CD4-positive, alpha-beta T cell treated with Interleukin-6 for 4 hours (primary cell): Measurements from ENCODE around the gene TMA7B.

Experiments used
- DNase-seq: peaks from one replicate; pipeline ENCODE4 v3.0.0-alpha.2; 2020; ENCODE audit warnings: mixed read lengths

TMA7B gene

DNA sequence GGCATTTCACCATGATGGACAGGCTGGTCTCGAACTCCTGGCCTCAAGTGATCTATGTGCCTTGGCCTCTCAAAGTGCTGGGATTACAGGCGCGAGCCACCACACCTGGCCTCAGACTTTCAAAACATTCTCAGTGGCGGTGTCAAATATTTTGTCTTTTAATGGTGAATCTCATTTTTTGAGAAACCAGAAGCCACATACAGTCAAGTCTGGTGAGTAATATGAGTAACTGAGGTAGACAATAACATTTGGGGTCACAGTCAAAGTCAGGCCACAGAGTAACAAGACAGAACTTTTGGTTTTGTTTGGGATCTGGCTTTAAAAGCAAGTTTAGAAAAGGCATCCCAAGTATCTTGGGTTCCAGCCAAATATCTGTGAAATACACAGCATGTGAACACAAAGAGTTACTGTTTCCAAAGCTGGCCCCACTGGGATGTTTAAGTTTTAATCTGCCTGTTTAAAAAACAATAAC lies 5.6 kb upstream of the TMA7B start:
- peak; percentile 37 for DNase-seq

DNA sequence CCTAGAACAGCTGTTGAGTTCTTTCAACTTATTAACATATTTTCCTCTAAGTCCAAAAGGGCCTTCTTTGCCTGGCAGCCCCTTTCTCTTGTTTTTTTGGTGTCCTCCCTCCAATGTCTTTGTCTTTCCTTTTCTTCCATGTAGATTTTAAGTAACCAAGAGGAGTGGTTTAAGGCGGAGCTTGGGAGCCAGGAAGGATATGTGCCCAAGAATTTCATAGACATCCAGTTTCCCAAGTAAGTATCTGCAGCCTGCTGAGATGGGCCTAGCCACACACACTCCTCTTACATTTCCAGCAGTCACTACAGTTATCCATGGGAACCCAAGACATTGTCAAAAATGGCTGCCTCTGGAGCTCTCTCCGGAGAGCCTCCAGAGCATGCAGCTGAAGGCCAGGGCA lies 4.5 kb upstream of the TMA7B start:
- DNase-seq: no peak

DNA sequence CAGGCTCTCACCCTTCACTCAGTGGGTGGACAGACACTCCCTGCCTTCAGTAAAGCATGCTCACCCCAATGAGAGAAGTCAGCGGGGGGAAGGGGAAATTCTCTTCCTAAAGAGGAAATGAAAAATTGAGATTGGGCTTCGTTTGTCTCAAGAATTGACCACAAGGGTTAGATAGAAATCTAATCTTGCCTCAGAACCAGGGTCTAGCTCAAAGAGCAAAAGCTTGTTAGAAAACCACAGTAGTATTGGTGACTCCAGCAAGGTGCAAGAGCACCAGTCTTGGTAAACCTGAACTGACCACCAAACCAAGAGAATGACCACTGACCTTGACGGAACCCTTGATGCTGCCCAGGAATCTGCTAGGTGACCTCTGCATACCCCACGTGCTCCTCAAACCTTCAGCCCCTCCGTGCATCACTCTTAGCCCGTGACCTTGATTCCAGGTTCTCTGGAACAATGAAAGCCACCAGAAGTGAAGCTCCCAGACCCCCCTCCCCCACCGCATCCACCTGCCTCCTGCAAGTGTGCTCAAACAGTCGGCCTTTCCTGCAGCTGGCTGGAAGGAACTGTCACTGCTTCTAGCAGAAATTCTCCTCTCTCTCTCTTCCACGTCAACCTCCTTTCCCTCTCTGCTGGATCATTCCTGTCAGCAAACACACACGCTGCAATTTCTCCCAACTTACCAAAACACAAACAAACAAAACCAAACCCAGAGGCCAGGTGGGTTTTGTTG lies 3.1 kb upstream of the TMA7B start:
- no peak for DNase-seq

DNA sequence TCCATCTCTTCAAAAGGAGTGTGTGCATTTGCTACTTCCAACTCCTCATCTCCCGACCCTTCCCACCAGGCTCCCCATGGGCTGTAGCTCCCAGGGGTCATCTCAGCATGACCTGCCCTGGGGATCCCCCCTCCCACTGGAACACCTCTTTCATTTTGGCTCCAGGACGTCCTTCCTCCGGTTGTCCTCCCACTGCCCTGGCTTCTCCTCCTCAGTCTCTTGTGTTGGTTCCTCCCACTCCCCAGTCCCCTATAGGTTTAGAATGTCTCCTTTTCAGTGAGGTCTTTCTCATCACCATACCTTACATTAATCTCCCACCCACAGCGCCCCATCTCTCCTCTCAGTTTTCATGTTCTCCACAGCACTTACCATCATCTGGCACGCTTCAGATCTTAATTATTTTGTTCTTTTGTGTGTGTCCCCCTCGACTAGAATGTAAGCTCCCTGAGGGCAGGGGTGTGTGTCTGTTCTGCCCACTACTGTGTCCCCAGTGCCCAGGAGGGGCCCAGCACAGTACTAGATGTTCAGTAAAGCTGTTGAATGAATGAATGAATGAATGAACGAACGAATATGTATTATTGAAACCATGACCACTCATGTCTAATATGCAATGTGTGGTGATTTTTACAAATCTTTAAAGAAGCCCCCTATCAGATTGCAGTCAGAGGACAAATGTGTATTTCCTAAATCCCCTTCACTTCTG lies 2.0 kb upstream of the TMA7B start:
- no peak for DNase-seq

DNA sequence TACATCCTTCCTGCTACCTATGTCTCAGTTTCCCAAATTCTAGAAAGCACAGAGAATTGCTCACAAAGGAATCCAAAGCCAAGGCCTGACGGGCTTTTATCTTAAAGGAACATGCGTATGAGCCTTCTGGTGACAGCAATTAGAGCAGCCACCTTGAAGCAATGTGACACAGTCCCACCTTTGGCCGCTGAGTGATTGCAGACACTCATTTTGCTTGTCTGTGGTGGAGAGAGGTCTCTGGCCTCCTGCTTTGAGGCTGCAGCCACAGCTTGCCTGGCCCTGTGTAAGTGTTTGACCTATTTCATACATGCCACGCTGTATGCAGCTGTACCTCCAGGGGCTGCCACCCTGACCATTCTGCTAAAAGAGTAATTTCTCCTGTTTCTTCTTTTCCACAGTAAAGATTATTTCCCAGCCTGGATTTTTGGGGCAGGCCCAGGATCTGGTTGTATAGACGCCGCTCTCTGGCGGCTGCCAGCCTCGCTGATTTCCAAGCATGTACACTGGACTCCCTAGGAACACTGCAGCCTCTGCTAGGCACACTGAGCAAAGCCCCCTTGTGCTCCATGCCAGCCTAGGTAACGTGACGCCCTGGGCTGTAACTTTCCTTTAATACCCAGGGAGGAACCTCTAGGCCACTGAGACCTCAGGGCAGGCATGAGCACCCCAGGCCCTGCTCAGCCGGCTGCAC lies 1.1 kb upstream of the TMA7B start:
- DNase-seq: no peak

DNA sequence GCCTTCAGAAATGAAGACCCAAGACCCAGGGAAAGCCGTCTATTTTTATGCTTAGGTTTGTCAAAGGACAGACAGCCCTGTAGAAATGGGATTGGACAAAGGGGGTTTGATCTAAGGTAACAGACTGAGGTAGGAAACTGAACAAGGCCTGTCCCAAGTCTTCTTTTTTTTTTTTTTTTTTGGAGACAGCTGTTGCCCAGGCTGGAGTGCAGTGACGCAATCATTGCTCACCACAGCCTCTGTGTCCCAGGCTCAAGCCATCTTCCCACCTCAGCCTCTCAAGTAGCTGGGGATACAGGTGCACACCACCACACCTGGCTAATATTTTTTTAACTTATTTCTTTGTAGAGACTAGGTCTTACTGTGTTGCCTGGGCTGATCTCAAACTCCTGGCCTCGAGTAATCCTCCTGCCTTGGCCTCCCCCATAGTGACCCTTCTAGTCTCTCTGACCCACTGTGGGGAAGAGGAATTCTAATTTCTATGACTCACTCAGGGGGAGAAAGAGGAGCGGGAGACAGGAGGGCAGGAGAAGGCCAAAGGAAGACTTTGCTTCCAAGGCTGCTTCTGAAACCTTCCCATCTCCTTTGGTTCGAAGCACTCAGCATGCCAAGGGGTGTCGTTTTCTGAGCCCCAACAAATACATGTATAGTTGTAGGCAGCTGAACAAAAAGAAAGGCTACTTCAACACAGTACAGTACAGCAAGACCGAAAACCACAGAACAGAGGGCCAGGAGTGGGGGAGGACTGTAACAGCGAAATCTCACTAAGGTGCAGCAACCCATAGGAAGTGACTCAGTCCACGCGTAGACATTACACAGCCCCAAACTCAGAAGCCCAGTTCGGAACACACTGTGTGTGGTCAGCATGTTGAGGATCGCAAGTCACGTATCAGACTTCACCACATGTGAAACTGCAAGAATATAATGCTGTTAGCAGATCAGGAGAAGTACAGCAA lies 872 bp downstream of the TMA7B start:
- DNase-seq: peak; percentile 71

DNA sequence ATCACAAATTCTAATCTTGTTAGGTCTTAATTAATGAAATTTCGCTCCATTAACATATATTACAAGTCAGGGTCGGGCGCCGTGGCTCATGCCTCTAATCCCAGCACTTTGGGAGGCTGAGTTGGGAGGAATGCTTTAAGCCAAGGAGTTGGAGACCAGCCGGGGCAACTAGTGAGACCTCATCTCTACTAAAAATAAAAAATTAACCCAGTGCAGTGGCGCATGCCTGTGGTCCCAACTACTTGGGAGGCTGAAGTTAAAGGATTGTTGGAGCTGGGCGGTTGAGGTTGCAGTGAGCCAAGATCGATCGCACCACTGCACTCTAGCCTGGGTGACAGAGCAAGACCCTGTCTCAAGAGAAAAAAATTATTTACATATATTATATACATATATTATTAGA lies 1.9 kb downstream of the TMA7B start:
- DNase-seq: no peak

DNA sequence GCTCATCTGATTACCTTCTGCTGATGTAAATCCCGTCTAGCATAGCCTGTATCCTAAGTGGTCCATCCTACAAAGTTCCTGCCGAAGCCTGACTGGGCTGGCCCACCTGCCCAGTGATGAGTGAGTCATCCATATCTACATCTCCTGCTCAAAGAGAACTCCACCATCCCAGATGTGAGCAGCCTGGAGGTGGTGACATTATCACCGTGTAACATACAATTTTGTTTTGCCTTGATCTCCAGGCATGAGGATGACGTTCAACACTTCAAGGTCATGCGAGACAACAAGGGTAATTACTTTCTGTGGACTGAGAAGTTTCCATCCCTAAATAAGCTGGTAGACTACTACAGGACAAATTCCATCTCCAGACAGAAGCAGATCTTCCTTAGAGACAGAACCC lies 5.6 kb downstream of the TMA7B start:
- no peak for DNase-seq

DNA sequence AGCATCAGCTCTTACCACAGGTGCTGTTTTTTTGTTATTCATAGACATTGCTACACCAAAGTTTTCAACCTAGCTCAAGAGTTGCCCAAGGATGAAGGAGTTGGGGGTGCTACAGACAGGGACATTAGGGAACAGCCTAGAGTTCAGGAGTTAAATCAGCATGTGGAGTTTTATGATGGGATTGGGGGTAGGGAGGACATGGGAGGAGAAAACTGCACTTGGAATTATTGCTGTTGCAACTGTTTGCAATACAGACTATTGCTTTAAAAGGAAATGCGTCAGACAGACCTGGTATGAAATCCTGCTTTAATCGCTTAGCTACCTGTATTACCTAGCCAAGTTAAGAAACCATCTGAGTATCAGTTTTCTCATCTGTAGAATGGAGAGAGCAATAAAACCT lies 6.3 kb downstream of the TMA7B start:
- DNase-seq: no peak

DNA sequence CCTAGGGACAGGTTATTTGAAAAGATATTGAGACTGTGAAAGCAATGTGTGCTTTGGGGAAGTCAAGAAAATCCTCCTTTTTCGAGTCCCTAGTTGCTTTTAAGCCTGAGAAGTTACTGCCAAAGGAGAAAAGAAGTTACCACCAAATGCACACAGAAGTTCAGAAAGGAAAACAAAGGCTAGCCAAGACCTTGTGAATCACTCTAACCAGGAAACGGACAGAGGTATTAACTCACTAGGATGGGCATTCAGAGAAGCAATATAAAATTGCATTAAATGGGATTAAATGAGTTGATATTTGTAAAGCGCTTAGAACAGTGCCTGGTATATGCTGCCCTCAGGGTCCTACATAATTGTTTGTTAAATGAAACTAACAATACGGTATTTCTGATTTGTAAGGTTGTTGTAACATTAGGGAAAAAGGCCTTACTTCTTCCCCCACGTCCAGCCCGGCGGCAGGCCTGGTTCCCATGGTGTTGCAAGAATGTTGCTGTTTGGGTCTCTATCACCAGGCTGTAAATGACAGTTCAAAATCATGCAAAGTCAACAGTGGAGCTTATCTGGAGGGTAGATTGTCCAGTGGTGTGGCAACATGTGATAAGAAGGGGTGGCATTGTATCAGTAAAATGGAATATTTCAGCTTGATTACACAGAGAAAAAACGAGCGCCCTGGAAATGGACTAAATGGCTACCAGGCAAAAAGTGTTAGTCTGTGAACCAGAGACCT lies 7.1 kb downstream of the TMA7B start:
- DNase-seq: no peak

DNA sequence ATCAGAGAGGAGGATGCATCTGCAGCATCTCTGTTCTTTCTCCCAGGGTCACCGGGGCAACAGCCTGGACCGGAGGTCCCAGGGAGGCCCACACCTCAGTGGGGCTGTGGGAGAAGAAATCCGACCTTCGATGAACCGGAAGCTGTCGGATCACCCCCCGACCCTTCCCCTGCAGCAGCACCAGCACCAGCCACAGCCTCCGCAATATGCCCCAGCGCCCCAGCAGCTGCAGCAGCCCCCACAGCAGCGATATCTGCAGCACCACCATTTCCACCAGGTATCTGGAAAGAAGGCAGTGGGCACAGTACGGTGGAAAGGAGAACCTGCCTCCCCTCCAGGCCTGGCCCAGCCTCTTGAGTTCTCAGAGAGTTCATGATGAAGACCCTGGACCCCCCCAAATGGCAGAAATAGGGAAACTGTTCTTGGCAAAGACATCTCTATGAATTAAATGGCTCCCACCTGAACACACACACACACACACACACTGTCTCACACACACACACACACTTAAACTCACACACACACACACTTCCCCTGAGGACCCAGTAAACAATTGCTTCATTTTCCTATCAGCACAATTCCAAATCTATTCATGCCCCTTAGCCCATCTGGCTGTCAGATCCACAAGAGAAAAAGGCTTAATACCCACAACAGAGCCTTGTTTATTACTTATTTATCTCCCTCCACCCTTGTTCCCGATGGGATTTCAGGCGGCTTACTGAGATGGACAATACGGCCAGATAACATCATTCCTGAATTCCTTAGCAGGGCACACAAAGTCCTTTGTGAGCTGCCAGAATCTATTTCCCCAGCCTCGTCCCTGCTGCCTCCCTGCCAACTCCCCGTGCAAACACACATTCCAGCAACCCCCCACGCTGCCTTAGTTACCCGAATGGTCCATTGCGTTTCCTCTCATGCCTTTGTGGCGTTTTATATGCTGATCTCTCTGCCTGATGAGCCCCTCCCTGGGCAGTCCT lies 8.1 kb downstream of the TMA7B start:
- no peak for DNase-seq

DNA sequence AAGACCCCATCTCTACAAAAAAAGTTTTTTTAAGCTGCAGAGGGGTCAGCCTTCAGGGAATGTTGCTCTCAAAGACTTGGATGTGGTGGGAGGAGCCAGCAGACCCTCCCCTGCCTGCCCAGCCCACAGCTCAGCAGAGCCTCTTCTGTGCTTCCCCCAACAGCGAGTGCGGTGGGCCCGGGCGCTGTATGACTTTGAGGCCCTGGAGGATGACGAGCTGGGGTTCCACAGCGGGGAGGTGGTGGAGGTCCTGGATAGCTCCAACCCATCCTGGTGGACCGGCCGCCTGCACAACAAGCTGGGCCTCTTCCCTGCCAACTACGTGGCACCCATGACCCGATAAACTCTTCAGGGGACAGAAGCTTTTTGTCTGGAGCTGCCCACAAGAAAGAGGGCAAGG lies 10.5 kb downstream of the TMA7B start:
- no peak for DNase-seq

DNA sequence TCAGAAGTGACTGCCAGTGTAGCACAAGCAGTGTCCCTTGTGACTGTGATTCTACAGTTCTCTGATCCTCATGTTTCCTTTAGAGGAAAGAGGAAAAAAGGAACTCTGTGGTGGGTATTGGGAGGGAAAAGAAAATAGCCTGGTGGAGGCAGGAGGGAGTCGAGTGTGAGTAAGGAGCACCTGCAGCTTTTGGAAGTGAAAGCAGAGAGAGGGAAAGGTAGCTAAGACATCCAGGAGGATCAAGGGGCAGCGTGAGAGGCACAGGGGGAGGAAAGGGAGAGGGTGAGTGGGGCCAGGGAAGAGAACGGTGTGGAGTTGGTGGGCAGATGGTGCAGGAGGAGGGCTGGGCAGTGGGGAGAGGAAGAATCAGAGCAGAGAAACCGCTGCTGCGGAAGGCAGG lies 12.4 kb downstream of the TMA7B start:
- DNase-seq: no peak

DNA sequence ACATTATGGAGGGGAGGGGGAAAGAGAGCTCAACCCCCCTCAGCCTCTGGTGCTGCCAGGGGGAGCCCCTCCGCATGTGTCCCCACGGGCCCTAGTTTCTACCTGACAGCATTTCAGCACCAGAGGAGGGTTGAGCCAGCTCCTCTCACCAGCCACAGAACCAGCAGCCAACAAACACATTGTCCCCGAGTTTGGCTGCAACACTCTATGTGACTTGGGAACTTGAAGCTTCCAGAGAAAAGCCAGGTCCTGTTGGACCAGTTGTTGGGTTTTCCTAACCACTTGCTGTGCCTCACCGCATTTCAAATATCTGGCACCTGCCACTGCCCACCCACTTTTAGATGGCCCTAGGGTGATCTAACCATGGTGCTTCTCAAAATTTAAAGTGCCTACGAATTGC lies 13.5 kb downstream of the TMA7B start:
- no peak for DNase-seq

DNA sequence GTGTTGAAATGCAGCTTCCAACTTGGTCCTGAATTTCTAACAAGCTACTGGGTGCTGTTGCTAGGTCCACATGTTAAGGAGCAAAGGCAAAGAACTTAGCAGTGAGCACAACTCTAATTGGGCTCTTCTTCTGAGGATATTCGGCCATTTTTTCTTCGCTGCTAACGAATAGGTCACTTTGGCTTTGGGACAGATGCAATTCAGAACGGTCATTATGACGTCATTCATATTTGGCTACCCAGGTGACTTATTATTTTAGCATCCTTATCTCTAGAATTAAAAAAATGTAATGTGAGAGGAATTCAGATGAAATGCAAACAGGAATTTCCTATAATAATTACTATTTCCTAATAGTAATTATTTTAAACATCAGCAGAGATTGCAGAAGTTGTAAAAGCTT lies 13.9 kb downstream of the TMA7B start:
- DNase-seq: no peak

DNA sequence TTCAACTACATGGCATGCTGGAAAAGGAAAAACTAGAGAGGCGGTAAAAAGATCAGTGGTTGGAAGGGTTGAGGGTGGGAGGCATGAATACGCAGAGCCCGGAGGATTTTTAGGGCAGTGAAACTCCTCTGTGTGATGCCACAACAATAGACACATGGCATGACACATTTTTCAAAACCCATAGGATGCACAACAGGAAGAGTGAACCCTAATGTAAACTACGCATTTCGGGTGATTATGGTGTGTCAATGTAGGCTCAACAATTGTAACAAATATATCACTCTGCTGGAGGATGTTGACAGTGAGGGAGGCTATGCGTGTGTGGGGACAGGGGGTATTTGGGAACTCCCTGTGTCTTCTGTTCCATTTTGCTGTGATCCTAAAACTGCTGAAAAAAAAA lies 18.9 kb downstream of the TMA7B start:
- DNase-seq: no peak

DNA sequence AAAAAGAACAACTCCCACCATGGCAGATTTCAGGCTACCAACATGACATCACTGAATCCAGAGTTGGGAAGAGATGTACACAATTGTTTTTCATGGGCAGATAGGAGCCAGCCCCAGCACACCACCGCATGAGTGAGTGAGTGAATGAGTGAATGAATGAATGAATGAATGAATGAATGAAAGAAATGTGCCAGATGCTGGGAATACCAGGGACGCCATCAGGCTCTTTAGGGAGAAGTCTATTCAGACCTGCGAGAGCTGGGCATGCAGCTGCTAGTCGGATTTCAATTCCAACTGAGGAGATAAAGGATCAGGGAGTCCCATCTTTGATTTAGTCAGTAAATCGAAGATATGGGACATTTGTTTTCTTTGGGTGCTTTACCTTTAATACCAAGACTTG lies 19.3 kb downstream of the TMA7B start:
- DNase-seq: no peak

DNA sequence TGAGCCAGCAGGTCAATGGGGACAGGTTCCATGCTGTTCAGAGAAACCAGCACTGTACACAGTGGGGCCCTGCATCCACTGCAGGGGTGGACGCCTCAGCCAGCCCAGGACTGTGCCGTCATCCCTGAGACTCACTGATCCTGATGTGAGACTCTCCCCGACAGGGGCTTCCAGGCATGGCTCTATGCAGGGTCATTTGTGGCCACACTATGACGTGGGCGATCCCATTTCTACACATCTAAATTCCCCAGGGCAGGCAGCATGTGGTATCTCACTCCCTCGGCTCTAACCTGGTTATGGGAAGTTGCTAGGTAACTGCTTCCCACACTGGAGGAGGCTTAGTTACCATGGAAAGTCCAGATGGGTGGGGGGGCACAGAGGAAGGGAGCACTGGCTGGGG lies 20.4 kb downstream of the TMA7B start:
- DNase-seq: no peak

DNA sequence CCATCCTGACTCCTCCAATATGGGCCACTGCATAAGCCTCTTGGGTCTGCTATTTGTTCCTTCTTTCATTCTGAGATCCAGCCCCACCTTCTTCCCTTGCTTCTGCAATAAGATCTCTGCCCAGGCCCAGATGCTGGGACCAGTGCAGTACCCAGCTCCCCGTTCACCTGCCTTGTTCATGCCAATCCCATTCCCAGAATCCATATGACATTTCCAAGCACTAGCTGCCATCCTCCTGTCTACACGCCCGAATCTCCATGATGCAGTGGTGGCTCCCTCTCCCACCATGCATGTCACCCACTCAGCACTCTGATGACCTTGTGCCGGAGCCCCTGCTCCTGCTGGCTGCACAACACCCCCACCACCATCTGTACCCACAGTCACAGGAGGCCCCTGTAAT lies 23.1 kb downstream of the TMA7B start:
- no peak for DNase-seq

DNA sequence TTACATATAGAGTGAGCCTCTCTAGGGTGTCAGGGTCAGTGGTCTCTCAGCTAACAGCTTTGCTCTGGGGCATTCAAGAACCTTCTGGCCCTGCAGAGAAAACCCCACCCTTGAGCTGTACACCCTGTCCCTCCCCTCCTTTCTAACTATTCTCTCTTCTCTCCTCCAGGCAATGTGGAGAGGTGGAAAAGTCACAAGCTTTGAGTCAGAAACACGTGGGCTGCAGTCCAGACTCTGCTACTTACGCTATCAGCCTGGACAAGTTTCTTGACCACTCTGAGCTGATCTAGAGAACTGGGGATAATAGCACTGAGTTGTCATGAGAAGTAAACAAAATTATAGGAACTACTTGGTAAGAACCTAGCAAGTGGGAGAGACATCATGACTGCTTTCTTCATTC lies 23.8 kb downstream of the TMA7B start:
- no peak for DNase-seq

DNA sequence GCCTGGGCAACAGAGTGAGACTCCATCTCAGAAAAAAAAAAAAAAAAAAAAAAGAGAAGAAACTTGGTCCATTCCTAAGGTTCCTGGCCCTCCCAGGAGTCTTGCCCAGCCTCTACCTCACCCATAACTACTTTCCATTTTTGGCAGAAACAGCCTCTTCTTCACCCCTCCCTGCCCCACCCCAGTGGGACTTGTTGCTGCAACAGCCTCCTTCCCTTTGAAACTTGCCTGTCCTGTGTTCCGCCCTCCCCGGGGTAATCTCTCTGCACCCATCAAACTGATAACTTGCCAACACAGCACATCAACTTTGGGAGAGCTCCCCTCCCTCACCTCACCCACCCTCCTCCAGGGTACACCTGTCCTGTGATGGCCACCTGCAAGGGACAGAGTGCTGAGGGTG lies 24.5 kb downstream of the TMA7B start:
- DNase-seq: no peak
